GM18907 (cell line): ENCODE data around the gene TANGO6.

Experiments
- ATAC-seq: cut with Tn5 transposase; IDR thresholded peaks from one replicate; pipeline ENCODE4 v1.9.1; 2021; ENCODE audit warnings: mild to moderate bottlenecking, moderate library complexity; ENCODE audit not compliant: unreplicated experiment

TANGO6 gene

GRCh38 chr16:68860978-68861892 lies 17.9 kb downstream of the TANGO6 start:
- no peak for ATAC-seq

DNA sequence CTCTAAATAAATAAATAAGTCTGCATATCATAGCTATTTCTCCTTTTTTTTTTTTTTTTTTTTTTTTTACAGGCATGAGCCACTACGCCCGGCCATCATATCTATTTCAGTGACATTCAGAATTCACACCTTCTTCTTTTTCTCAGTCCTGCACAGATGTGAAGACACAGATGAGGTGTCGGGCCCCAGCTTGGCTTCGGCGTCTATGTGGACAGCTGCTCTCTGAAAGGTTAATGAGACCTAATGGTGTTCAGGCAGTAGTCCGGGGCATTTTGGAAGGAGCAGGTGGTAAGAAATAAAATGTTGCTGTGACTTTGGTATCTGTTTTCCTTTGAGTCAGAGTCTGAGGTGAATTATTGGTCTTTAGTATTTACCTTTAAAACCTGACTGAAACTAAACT lies 23.6 kb downstream of the TANGO6 start:
- no peak for ATAC-seq

GRCh38 chr16:68869492-68870088 lies 26.3 kb downstream of the TANGO6 start:
- ATAC-seq = no peak

- no peak for ATAC-seq
These were observed 30.5 kb downstream of the TANGO6 start for GRCh38 chr16:68873635-68874471.

DNA sequence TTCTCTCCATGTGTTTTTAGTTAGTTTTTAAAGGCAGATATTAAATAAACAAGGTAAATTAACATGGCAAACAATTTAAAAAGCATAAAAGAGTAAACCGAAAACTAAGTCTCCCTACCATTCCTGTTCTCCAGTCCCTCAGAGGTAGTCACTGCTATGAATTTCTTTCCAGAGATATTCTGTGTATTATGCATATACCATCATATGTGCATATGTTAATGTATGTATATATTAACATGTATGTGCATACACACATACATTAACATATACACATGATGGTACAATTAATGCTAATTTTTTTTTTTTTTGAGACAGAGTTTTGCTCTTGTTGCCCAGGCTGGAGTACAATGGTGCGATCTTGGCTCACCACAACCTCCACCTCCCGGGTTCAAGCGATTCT lies 32.5 kb downstream of the TANGO6 start:
- ATAC-seq = no peak

- ATAC-seq = no peak
These were observed 40.4 kb downstream of the TANGO6 start for GRCh38 chr16:68883685-68884084.

DNA sequence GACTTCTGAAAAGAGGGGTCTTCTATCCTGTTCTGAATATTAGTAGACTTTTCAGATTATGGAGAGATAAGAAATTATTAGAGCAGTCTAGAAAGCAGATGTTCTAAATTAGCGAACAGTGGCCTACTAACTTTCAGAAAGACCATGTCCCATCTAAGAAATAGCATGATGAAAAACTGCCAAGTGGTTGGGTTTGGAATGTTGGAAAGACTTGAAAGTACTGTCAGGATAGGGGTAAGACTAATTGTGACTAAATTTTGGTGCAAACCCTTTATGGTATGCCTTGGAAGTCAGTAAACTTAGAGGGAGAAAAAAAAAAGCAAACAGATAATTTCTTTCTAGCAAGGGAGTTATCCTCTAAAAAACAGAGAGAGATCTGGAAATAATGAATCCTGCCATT lies 41.1 kb downstream of the TANGO6 start:
- no peak for ATAC-seq

DNA sequence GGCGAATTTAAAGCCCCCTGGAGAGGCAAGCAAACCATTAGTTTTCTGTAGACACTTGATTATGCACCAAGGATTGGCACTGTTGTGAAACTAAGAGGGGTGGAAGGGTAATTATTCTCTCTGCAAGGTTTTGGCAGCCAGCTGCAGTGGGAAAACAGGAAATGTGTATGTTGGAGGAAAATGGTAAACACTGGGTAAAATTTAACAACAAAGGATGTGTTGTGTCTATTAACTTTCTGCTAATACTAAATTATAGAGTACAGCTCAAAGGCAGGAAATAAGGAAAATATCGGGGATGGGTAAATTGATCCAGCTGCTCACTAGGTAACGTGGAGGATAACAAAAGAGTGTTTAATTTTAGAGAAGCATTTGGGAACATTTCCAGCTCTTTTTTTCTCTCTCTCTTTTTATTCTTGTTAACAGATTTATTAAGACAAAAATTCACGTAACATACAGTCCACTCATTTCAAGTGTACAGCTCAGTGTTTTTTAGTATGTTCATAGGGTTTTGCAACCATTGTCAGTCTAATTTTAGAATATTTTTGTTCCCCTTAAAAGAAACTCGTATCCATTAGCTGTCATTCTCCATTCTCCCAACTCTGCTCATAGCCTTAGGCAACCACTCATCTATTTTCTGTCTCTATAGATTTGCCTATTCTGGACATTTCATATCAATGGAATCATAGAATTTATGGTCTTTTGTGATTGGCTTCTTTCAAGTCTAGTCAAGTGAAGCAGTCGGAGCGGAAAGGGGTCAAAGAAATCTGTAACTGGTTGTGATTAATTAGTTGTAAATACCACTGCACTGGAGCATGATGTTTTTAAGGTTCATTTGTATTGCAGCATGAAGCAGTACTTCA lies 41.8 kb downstream of the TANGO6 start:
- ATAC-seq = no peak

GRCh38 chr16:68887107-68887506 lies 43.8 kb downstream of the TANGO6 start:
- no peak for ATAC-seq

- no peak for ATAC-seq
These were observed 46.3 kb downstream of the TANGO6 start for GRCh38 chr16:68889508-68890150.

DNA sequence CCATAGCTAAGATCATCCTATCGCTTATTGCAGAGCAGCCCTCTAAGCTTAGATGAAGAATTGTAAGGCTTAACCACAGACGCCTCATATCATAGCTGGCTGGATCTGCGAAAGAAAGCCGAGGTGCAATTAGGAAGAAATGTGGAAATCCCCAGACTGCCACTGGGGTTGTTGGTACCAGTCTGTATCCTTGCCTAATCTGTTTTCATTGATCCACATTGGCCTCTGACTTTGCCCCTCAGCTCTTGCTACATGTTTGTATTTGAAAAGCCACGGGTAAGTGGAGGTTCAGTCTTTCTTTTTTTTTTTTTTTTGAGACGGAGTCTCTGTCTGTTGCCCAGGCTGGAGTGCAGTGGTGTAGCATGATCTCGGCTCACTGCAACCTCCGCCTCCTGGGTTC lies 48.9 kb downstream of the TANGO6 start:
- no peak for ATAC-seq

- no peak for ATAC-seq
These were observed 49.6 kb downstream of the TANGO6 start for GRCh38 chr16:68892898-68893297.

- no peak for ATAC-seq
These were observed 50.7 kb downstream of the TANGO6 start for GRCh38 chr16:68893710-68894705.

DNA sequence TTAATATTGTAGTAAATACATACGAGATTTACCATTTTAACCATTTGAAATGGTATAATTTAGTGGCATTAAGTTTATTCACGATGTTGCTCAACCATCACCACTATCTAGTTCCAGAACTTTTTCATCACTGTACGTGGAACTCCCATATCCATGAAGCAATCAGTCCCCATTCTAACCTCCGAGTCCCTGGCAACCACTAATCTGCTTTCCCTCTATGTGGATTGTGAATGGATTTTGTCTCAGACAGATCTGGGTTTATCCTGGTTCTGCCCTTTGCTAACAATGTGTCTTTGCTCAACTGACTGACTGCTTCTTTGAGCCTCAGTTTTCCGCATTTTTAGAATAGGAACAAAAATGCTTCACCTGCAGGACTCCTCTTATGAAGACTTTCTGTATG lies 51.4 kb downstream of the TANGO6 start:
- ATAC-seq = no peak

- ATAC-seq = no peak
These were observed 54.7 kb downstream of the TANGO6 start for GRCh38 chr16:68898026-68898425.

DNA sequence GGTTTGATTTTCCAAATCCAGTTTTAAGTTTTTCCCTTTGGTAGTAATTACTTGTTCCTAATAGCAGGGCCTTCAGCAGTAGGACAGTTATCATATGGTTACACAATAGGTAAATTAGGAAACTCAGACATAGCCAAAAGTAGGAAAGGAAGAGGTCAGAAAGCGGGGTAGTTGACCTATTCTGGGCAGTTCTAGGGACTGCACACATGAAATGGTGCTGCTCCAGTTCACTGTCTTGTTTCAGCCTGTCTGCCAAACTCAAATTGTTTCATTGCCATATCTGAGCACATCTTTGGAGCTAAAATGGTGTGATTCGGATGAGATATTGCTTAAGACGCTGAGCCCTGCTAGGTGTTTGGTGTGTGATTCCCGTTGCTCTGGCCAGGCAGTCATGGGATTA lies 56.7 kb downstream of the TANGO6 start:
- no peak for ATAC-seq

DNA sequence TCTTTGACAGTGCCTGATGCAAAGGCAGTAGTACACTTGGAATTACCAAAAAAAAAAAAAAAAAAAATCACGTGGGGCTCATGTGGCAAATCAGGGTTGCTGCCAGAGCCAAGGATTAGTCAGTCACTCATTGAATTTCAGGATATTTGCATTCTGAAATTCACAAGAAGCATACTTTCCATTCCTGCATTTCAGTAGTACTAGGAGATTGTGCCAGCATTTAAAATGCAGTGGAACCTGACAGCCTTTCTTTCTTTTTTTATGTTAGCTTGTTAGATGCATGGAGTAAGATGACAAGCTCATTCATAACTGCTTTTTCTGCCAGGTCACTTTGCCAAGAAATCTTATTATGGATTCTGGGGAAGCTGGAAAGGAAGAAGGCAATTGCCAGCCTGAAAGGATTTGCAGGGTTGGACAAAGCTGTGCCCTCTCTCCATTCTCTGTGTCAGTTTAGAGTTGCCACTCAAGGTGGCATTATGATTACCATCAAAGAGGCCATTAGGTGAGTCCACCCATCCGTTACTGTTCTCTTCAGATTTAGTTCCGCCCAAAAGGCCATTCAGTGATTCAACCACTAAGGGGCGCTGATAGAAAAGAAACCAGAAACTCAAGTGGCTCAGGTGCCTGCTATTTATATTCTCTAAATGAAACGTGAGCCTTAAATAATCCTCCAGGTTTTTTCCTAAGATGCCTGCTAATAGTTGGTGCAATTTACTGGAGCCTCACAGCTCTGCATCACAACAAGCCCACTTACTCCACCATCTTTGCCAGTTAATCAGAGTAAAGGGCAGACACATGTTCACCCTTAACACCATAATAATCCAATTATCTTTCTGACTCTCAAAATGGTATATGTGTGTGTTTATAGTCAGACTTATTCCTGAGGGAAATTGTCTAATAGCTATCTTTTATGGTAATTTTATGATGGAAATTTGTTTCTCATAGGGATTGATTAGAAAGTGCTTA lies 59.0 kb downstream of the TANGO6 start:
- no peak for ATAC-seq

DNA sequence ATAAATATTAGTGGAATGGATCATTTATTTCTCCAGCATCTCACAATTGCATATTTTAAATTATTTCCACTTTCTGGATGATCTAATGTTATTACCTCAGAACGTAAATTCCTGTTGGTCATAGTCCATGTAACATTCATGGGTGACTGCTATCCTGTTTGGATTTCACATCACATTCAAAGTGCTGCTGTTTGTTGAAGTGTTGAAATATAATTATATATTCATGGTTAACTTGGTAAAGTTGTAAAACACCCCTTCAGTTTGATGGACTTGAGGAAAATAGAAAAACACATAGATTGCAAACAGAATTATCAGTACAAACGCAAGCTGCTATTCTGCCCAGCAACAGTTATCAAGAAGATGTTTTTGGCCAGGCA lies 59.6 kb downstream of the TANGO6 start:
- no peak for ATAC-seq
